GM23338 (cell line): Measurements from ENCODE around the gene HMG20B. TPM values are rescaled to one million over a fixed set of nuclear protein-coding genes. Genes with fewer than 3 reads are reported as not detected.

Source experiments
- ATAC-seq: fragments of 200-7000 bp; cut with Tn5 transposase; 3 replicates; pipeline ENCODE4 v1.9.1; 2020
- DNase-seq: peaks from one replicate; pipeline ENCODE4 v3.0.0-alpha.2; 2015; ENCODE audit warnings: low spot score
- H2AFZ ChIP-seq: fragments of 200-600 bp; sonication (generic); 2 replicates; pipeline ENCODE4 v1.8.0; 2016; ENCODE audit warnings: antibody characterized with exemption, mild to moderate bottlenecking, moderate library complexity
- H3F3A ChIP-seq: fragments of 200-600 bp; sonication (generic); replicated peaks from 2 replicates; pipeline ENCODE4 v1.8.0; 2017; ENCODE audit warnings: antibody characterized with exemption, mixed run types, low read depth
- H3K27ac ChIP-seq: fragments of 200-600 bp; sonication (generic); 2 replicates; pipeline ENCODE4 v1.6.1; 2016; ENCODE audit warnings: low read depth
- H3K27me3 ChIP-seq: fragments of 200-600 bp; sonication (generic); 2 replicates; pipeline ENCODE4 v1.8.0; 2016; ENCODE audit warnings: mild to moderate bottlenecking, mixed run types, moderate library complexity; ENCODE audit not compliant: insufficient read depth
- H3K36me3 ChIP-seq: fragments of 200-600 bp; sonication (generic); 2 replicates; pipeline ENCODE4 v1.8.0; 2016; ENCODE audit warnings: mild to moderate bottlenecking; ENCODE audit not compliant: insufficient read depth
- H3K4me1 ChIP-seq: fragments of 200-600 bp; sonication (generic); 2 replicates; pipeline ENCODE4 v1.8.0; 2016; ENCODE audit warnings: mild to moderate bottlenecking, moderate library complexity; ENCODE audit not compliant: insufficient read depth
- H3K4me2 ChIP-seq: fragments of 200-600 bp; sonication (generic); 2 replicates; pipeline ENCODE4 v1.7.1; 2017; ENCODE audit warnings: mixed run types
- H3K4me3 ChIP-seq: fragments of 200-600 bp; sonication (generic); 2 replicates; pipeline ENCODE4 v1.6.1; 2016; ENCODE audit warnings: mixed run types
- H3K79me2 ChIP-seq: fragments of 200-600 bp; sonication (generic); replicated peaks from 2 replicates; pipeline ENCODE4 v1.8.0; 2017; ENCODE audit warnings: mild to moderate bottlenecking; ENCODE audit not compliant: insufficient read depth
- H3K9me2 ChIP-seq: fragments of 200-600 bp; sonication (generic); 2 replicates; pipeline ENCODE4 v1.8.0; 2017; ENCODE audit not compliant: insufficient read depth
- H4K20me1 ChIP-seq: fragments of 200-600 bp; sonication (generic); replicated peaks from 2 replicates; pipeline ENCODE4 v1.8.0; 2017; ENCODE audit warnings: mild to moderate bottlenecking; ENCODE audit not compliant: insufficient read depth
- H3K27ac Mint-ChIP-seq: 2 replicates; pipeline ENCODE4 v1.8.0; 2020; ENCODE audit warnings: inconsistent platforms, mild to moderate bottlenecking, moderate library complexity, mixed read lengths
- H3K27me3 Mint-ChIP-seq: 3 replicates; pipeline ENCODE4 v1.8.0; 2022; ENCODE audit warnings: low read depth, mild to moderate bottlenecking, moderate library complexity, mixed read lengths, inconsistent platforms; ENCODE audit not compliant: insufficient read depth, poor library complexity
- H3K36me3 Mint-ChIP-seq: 3 replicates; pipeline ENCODE4 v1.8.0; 2021; ENCODE audit warnings: low read depth, mild to moderate bottlenecking, inconsistent platforms, moderate library complexity, mixed read lengths
- H3K4me1 Mint-ChIP-seq: 3 replicates; pipeline ENCODE4 v1.8.0; 2020; ENCODE audit warnings: mild to moderate bottlenecking, inconsistent platforms, mixed read lengths
- H3K4me3 Mint-ChIP-seq: 3 replicates; pipeline ENCODE4 v1.8.0; 2021; ENCODE audit warnings: moderate library complexity, mild to moderate bottlenecking, inconsistent platforms, mixed read lengths
- H3K9me3 Mint-ChIP-seq: 3 replicates; pipeline ENCODE4 v1.8.0; 2020; ENCODE audit warnings: moderate library complexity, mild to moderate bottlenecking, inconsistent platforms, mixed read lengths
- CREB1 ChIP-seq: fragments of 250-450 bp; sonication (Bioruptor Pico); IDR thresholded peaks from 2 replicates; pipeline ENCODE4 v1.5.0; 2020; ENCODE audit warnings: low read depth, mild to moderate bottlenecking, moderate library complexity
- CTCF ChIP-seq, 2 experiments: fragments of 200-600 bp in 1 of 2; sonication (generic) in 1 of 2; conservative IDR thresholded peaks; 2 replicates each; pipeline versions ENCODE4 v1.5.1 to v1.6.1; 2016 to 2017; ENCODE audit warnings: antibody characterized with exemption in 2 of 2, low read depth in 2 of 2, mild to moderate bottlenecking in 2 of 2, moderate library complexity in 1 of 2
- ETS1 ChIP-seq: IDR thresholded peaks from 2 replicates; pipeline ENCODE4 v1.6.1; 2016; ENCODE audit warnings: antibody characterized with exemption
- EZH2 ChIP-seq: fragments of 200-600 bp; sonication (generic); IDR thresholded peaks from one replicate; pipeline ENCODE4 v1.8.0; 2017; ENCODE audit warnings: antibody characterized with exemption, mild to moderate bottlenecking, low read depth; ENCODE audit not compliant: unreplicated experiment
- EZH2phosphoT487 ChIP-seq: fragments of 200-600 bp; sonication (generic); IDR thresholded peaks from one replicate; pipeline ENCODE4 v1.8.1; 2018; ENCODE audit warnings: antibody characterized with exemption; ENCODE audit not compliant: unreplicated experiment
- POLR2AphosphoS5 ChIP-seq: IDR thresholded peaks from 2 replicates; pipeline ENCODE4 v1.6.1; 2016; ENCODE audit warnings: antibody characterized with exemption, low read depth
- REST ChIP-seq: IDR thresholded peaks from one replicate; pipeline ENCODE4 v1.6.1; 2018; ENCODE audit warnings: antibody characterized with exemption; ENCODE audit not compliant: unreplicated experiment
- ZNF114 ChIP-seq: fragments of 250-450 bp; sonication (Bioruptor Pico); IDR thresholded peaks from 2 replicates; pipeline ENCODE4 v1.5.0; 2020; ENCODE audit warnings: mild to moderate bottlenecking, moderate library complexity
- polyA plus RNA-seq: library from polyadenylated mRNA; unstranded; fragments of >200 nt; fragmentation: Nextera tagmentation; extraction: Ambion mirVana; gene quantifications from 2 replicates; pipeline ENCODE4 v1.2.1, GENCODE V29; 2016
- total RNA-seq: library from RNA; depleted of rRNA; stranded (reverse); fragments of >200 nt; shearing (Covaris generic); gene quantifications from 2 replicates; pipeline ENCODE4 v1.2.3, GENCODE V29; 2014

HMG20B gene
- total and polyA plus RNA-seq, 2 experiments from 2014 or later: 74.1 to 130 TPM

GRCh38 chr19:3554254-3555083, 18.3 kb upstream of the HMG20B start:
- Histone ChIP-seq H3K36me3 (no peaks in the 10 kb centered on the region), H3K79me2 (peaks cover 18% of the 10 kb centered on the region), H3K9me2 (no peaks in the 10 kb centered on the region), H3K4me3 (no peak overlapping the region), H3F3A (no peaks in the 10 kb centered on the region), H3K27me3 (peaks cover 10% of the 10 kb centered on the region; the same call in 1 of the 2 replicates), H3K27ac (no peak overlapping the region), H3K4me2 (no peak overlapping the region), H2AFZ (no peak overlapping the region), H3K4me1 (no peaks in the 10 kb centered on the region; the same call in 1 of the 2 replicates), H4K20me1 (peaks cover 9% of the 10 kb centered on the region; the same call in 1 of the 2 replicates)
- Mint-ChIP-seq H3K36me3 (no peaks in the 10 kb centered on the region; the same call in 2 of the 3 replicates), H3K27ac (no peak overlapping the region), H3K9me3 (no peaks in the 10 kb centered on the region), H3K27me3 (peaks cover 20% of the 10 kb centered on the region), H3K4me3 (no peak overlapping the region), H3K4me1 (peaks cover 7% of the 10 kb centered on the region)
- TF ChIP-seq ETS1 (no peak), EZH2phosphoT487 (no peak), CREB1 (CRISPR knock-in tag) (no peak)
- ATAC-seq: no peak
- DNase-seq: no peak

GRCh38 chr19:3555653-3556422, 16.9 kb upstream of the HMG20B start:
- no peaks in the 10 kb centered on the region for H3K9me3 Mint-ChIP-seq
- H3K27ac Mint-ChIP-seq: no peak overlapping the region
- Histone ChIP-seq H3F3A (no peaks in the 10 kb centered on the region), H3K4me1 (no peaks in the 10 kb centered on the region; the same call in 1 of the 2 replicates), H3K27ac (no peak overlapping the region), H3K79me2 (peaks cover 18% of the 10 kb centered on the region), H4K20me1 (peaks cover 6% of the 10 kb centered on the region; the same call in 1 of the 2 replicates), H3K4me3 (peak overlapping the region; percentile 85; the same call in 1 of the 2 replicates), H3K27me3 (peaks cover 10% of the 10 kb centered on the region; the same call in 1 of the 2 replicates), H3K4me2 (peak overlapping the region; percentile 86; the same call in 1 of the 2 replicates), H3K9me2 (no peaks in the 10 kb centered on the region), H2AFZ (no peak overlapping the region), H3K36me3 (no peaks in the 10 kb centered on the region)
- H3K4me3 Mint-ChIP-seq: peak overlapping the region; percentile 85
- H3K4me1 Mint-ChIP-seq: peaks cover 7% of the 10 kb centered on the region
- H3K36me3 Mint-ChIP-seq: no peaks in the 10 kb centered on the region; the same call in 2 of the 3 replicates
- ATAC-seq: no peak
- peaks cover 18% of the 10 kb centered on the region for H3K27me3 Mint-ChIP-seq
- no peak for DNase-seq
- TF ChIP-seq POLR2AphosphoS5 (no peak), EZH2phosphoT487 (no peak), ZNF114 (CRISPR knock-in tag) (no peak), CTCF (conservative IDR thresholded peaks at IDR 0.05; ENCODE audit: low read depth in 2 of 2) (no peak), EZH2 (no peak), REST (no peak)
